ENCODE results near the gene PRKCE. TPM values are rescaled to one million over a fixed set of nuclear protein-coding genes. Genes with fewer than 3 reads are reported as not detected.

PRKCE gene
- total RNA-seq, 2 experiments from 2014 or later = 24.9 to 26.2 TPM

DNA sequence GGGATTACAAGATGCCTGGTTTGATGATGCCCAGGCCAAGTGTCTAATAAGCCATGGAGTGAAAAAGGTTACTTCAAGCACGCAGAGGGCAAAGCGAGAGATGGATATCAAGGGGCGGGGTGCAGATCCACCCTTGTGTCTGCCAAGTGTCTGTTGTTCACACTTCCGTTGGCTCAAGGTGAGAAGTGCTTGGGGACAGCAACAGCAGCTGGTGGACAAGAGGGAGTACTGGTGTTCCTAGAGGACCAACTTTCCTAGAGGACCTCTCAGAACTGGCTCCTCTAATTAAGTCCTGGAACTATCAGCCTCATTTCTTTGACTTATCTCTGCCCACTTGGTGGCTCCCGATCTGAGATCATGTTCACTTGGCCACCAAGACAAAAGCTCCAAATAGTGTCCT is 299.1 kb downstream of the PRKCE start:
- POLR2A ChIA-PET = no interaction called here
- Histone ChIP-seq H3K4me3 (ENCODE audit: low read length) (no peak overlapping the region), H3K9me3 (ENCODE audit: control insufficient read depth in 1 of 2, insufficient read depth in 1 of 2, low read length in 2 of 2) (no peaks in the 10 kb centered on the region), H3K27me3 (ENCODE audit: control insufficient read depth in 1 of 2, insufficient read depth in 2 of 2, low read length in 2 of 2) (no peaks in the 10 kb centered on the region), H3K4me1 (ENCODE audit: insufficient read depth, low read length) (no peaks in the 10 kb centered on the region), H3K36me3 (ENCODE audit: insufficient read depth, low read length) (no peaks in the 10 kb centered on the region), H3K27ac (ENCODE audit: low read depth in 1 of 2, low read length in 2 of 2) (no peak overlapping the region)
- no peaks in the 10 kb centered on the region for H3K27me3 Mint-ChIP-seq
- CTCF ChIA-PET = no interaction called here
- H3K4me3 Mint-ChIP-seq = no peak overlapping the region
- DNase-seq (no peak), ATAC-seq (ENCODE audit: poor library complexity) (no peak)
- no peaks in the 10 kb centered on the region for H3K9me3 Mint-ChIP-seq
- intact Hi-C loops (cut with DNase I, micrococcal nuclease) = no loop called here
- no peaks in the 10 kb centered on the region for H3K4me1 Mint-ChIP-seq (ENCODE audit: low read depth)
- no peak overlapping the region for H3K27ac Mint-ChIP-seq
- H3K36me3 Mint-ChIP-seq (ENCODE audit: low read depth) = no peaks in the 10 kb centered on the region
- TF ChIP-seq, protein P1, sequence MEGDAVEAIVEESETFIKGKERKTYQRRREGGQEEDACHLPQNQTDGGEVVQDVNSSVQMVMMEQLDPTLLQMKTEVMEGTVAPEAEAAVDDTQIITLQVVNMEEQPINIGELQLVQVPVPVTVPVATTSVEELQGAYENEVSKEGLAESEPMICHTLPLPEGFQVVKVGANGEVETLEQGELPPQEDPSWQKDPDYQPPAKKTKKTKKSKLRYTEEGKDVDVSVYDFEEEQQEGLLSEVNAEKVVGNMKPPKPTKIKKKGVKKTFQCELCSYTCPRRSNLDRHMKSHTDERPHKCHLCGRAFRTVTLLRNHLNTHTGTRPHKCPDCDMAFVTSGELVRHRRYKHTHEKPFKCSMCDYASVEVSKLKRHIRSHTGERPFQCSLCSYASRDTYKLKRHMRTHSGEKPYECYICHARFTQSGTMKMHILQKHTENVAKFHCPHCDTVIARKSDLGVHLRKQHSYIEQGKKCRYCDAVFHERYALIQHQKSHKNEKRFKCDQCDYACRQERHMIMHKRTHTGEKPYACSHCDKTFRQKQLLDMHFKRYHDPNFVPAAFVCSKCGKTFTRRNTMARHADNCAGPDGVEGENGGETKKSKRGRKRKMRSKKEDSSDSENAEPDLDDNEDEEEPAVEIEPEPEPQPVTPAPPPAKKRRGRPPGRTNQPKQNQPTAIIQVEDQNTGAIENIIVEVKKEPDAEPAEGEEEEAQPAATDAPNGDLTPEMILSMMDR (IDR thresholded peaks at IDR 0.05) = no peak

DNA sequence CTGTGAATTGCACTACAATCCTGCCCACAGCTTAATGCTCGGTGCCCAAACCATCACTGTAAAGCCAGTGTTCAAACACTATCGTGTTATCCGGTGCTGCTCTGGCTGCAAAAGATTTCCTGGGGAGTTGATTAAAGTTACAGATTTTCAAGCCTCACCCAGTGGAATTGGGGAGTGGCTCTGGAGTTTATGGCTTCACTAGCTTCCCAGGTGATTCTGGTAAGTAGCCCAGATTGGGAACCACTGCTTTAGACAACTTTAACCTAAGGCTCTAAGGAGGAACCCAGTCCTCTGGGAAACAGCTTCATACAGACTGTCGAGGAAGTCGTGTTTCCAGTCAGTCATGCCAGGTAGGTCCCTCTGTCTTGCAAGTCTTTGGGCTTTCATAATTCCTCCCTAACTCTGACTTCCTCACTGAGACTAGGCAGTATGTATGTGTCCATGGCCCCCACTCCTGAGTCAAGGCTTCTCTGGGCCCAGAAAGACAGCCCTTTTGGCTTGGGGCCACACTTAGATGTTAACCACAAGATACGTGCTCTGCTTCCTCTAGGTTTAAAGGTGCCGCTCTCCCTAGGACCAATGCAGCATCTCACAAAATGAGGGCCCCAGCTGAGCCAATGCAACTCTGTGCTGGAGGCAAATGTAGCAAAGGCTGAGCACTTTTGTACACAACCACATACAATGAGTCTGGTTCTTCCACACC is 299.7 kb downstream of the PRKCE start:
- intact Hi-C loops (cut with DNase I, micrococcal nuclease) = no loop called here
- H3K9me3 Mint-ChIP-seq = no peaks in the 10 kb centered on the region
- H3K4me3 ChIP-seq (ENCODE audit: low read length) = no peak overlapping the region
- ATAC-seq (ENCODE audit: poor library complexity) (no peak), DNase-seq (peak in 1 of 14 experiments; percentile 9)
- ChIA-PET CTCF (no interaction called here), POLR2A (no interaction called here)
- no peaks in the 10 kb centered on the region for H3K9me3 ChIP-seq (ENCODE audit: control insufficient read depth in 1 of 2, insufficient read depth in 1 of 2, low read length in 2 of 2)
- H3K36me3 ChIP-seq (ENCODE audit: insufficient read depth, low read length) = no peaks in the 10 kb centered on the region
- no peak overlapping the region for H3K27ac ChIP-seq (ENCODE audit: low read depth in 1 of 2, low read length in 2 of 2)
- H3K4me1 ChIP-seq (ENCODE audit: insufficient read depth, low read length) = no peaks in the 10 kb centered on the region
- H3K4me3 Mint-ChIP-seq = no peak overlapping the region
- no peak overlapping the region for H3K27ac Mint-ChIP-seq
- TF ChIP-seq, protein P1 (IDR thresholded peaks at IDR 0.05) = no peak
- no peaks in the 10 kb centered on the region for H3K4me1 Mint-ChIP-seq (ENCODE audit: low read depth)
- H3K27me3 Mint-ChIP-seq = no peaks in the 10 kb centered on the region
- H3K36me3 Mint-ChIP-seq (ENCODE audit: low read depth) = no peaks in the 10 kb centered on the region
- no peaks in the 10 kb centered on the region for H3K27me3 ChIP-seq (ENCODE audit: control insufficient read depth in 1 of 2, insufficient read depth in 2 of 2, low read length in 2 of 2)

DNA sequence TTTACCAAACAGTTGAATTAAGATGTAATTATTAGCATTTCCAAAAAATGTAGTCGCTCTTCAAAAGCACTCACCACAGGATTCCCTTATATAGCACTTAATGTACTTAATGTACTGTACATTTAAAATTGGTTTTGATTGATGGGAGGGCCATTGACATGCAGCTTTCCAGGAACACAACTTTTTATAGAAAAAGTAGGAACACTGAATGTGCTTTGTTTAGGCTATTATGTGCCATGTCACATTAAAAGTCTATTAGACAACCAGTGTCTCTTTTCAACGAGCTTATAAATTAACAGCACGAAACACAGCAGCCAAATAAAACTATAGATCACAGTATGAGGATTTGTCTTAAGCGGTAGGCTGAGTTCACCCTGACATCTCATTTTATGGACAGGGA is 301.1 kb downstream of the PRKCE start:
- Mint-ChIP-seq H3K36me3 (ENCODE audit: low read depth) (no peaks in the 10 kb centered on the region), H3K4me3 (no peak overlapping the region), H3K9me3 (no peaks in the 10 kb centered on the region), H3K4me1 (ENCODE audit: low read depth) (no peaks in the 10 kb centered on the region), H3K27me3 (no peaks in the 10 kb centered on the region), H3K27ac (no peak overlapping the region)
- Histone ChIP-seq H3K4me3 (ENCODE audit: low read length) (no peak overlapping the region), H3K9me3 (ENCODE audit: control insufficient read depth in 1 of 2, insufficient read depth in 1 of 2, low read length in 2 of 2) (no peaks in the 10 kb centered on the region), H3K4me1 (ENCODE audit: insufficient read depth, low read length) (no peaks in the 10 kb centered on the region), H3K27me3 (ENCODE audit: control insufficient read depth in 1 of 2, insufficient read depth in 2 of 2, low read length in 2 of 2) (no peaks in the 10 kb centered on the region), H3K27ac (ENCODE audit: low read depth in 1 of 2, low read length in 2 of 2) (no peak overlapping the region), H3K36me3 (ENCODE audit: insufficient read depth, low read length) (no peaks in the 10 kb centered on the region)
- DNase-seq (no peak), ATAC-seq (ENCODE audit: poor library complexity) (no peak)
- intact Hi-C loops (cut with DNase I, micrococcal nuclease) = no loop called here
- CTCF ChIA-PET = no interaction called here
- TF ChIP-seq, protein P1 (IDR thresholded peaks at IDR 0.05) = no peak
- POLR2A ChIA-PET = no interaction called here
